ENCODE results near the gene CTSH.
"Not testable (repeated sequence)": the region's sequence is repeated elsewhere in the genome, so short reads cannot be mapped to it uniquely, and the experiment has no call there.

Gene CTSH

GRCh38 chr15:78938658-78939488 is 6.0 kb downstream of the CTSH start:
- peak; percentile 55 for DNase-seq

DNA sequence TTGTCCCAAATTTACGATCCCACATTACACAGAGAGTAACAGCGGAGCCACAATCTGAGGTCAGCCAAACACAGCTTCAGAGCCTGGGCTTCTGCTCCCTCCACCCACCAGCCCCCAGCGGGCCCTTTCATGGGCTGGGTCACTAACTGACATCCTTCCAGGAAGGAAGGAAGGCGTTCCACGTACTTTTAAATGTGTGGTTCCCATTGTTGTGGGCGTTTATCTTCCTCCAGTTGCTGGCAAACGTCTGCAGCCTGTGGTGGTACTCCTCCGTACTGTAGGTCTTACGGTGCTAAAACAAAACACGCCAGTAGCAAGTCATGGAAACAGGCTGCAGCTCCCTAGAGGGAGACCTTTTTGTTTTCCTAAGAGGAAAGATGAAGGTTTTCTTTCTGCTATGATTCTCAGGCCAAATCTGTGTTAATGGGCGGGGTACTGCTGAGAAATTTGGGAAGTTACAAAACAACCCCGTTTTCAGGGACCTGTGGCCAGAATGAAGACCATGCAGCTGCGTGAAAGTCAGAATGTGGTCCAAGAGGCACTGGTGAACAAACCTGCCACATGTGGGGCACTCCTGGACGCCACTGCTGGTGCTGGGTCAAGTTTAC is 7.6 kb downstream of the CTSH start:
- no peak for DNase-seq

DNA sequence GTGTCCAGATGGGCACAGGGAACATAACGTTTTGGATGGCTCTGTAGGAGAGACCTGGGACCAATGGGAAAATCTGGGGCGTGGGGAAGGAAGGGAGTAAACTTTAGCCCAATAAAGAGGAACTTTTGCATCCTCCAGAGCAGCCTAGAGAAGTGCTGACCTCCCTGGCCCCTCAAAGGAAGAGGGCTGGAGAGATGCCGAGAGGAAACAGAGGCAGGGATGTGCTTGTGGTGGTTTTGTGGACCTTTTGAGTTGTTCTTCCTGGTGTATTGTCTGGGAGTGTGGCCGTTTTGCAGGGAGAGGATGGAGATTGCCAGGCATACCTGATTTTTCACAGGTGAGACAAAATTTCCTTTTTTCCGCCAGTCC is 10.2 kb downstream of the CTSH start:
- DNase-seq, result no peak

DNA sequence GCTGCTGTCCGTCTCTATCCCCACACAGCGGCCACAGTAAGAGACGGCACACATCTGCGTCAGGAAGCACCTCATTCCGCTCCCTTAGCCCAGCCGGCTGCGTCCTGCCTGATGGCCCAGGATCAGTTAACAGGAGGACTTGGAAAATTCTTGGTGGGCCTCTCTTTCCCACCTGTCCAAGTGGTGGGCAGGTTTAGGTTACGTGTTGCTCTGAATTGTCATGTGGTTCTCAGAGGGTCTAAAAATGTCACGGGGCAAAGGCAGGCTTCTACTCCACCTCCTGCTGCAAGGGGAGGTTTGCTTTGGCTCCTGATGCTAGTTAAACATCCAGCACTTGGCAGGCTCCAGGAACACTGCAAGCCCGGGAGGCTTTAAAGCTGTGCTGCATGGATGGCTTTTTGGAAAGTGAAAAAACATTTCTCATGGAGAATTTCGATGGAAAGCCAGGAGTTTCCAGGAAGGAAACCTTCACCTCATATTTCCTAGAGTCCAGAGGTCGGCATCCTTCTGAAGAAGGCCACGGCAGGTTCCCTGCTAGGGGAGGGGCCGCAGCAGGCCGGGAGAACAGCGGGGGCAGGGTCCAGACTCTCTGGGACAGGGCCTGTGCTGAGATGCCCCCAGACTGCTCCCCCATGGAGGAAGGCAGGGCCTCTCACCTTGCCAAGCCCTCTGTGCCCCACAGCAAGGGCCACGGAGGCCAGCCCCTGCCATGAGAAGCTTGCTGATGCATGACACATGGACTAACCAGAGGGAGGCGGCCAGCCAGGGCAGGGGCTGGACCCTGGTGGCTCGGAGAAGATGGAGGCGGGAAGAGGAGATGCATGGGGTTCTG is 10.8 kb downstream of the CTSH start:
- no peak for DNase-seq

GRCh38 chr15:78933187-78933822 is 11.5 kb downstream of the CTSH start:
- DNase-seq, result no peak

DNA sequence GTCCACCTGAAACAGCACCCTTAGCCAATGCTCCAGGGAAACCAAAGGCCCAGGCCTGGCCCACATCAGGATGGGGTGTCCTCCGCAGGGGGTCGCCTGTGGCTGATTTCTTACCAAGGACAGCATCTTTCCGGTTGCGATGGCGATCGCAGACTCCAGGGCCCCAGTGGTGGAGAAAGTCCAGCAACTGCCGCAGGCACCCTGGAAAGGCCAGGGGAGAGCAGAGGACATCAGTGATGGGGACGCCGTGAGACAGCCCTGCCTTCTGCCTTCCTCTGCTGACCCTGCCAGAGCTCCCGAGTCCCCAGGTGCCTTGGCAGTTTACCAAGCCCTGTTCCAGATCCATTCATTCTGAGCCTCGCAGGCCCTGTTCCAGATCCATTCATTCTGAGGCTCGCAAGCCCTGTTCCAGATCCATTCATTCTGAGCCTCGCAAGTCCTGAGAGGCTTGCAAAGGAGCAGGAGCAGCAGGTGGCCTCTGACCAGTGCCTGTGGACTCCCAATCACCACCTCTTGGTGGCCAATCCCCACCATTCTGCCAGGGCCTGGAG is 12.5 kb downstream of the CTSH start:
- DNase-seq, result no peak

- DNase-seq, result no peak
Measured at GRCh38 chr15:78931439-78932257, 13.2 kb downstream of the CTSH start.

- no peak for DNase-seq
Measured at GRCh38 chr15:78930577-78931388, 14.1 kb downstream of the CTSH start.

- DNase-seq, result no peak
Measured at GRCh38 chr15:78929536-78930264, 15.1 kb downstream of the CTSH start.

DNA sequence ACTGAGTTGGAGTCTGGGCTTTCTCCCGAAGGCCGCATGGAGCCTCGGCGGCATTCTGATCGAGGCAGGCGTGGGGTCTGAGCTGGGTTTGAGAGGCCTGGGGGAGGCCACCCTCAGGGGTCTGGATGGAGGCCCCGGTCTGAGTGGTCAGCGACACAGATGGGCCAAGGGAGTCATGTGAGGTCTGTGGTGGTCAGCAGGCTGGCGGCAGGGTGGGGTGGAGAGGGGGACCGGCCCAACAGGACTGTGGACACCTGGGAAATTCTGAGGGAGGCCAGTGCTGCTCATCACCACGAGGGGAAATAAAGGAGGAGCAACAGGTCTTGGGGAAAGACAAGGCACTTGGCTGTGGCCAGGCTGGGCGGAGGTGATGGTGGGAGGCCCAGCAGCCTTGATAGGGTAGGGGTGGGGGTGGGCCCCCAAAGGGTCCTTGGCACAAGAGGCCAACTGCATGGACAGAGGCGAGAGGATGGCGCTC is 16.2 kb downstream of the CTSH start:
- DNase-seq, result no peak

GRCh38 chr15:78928176-78928575 is 16.7 kb downstream of the CTSH start:
- not testable (repeated sequence) for DNase-seq

GRCh38 chr15:78927077-78927790 is 17.6 kb downstream of the CTSH start:
- peak; percentile 64 for DNase-seq

DNA sequence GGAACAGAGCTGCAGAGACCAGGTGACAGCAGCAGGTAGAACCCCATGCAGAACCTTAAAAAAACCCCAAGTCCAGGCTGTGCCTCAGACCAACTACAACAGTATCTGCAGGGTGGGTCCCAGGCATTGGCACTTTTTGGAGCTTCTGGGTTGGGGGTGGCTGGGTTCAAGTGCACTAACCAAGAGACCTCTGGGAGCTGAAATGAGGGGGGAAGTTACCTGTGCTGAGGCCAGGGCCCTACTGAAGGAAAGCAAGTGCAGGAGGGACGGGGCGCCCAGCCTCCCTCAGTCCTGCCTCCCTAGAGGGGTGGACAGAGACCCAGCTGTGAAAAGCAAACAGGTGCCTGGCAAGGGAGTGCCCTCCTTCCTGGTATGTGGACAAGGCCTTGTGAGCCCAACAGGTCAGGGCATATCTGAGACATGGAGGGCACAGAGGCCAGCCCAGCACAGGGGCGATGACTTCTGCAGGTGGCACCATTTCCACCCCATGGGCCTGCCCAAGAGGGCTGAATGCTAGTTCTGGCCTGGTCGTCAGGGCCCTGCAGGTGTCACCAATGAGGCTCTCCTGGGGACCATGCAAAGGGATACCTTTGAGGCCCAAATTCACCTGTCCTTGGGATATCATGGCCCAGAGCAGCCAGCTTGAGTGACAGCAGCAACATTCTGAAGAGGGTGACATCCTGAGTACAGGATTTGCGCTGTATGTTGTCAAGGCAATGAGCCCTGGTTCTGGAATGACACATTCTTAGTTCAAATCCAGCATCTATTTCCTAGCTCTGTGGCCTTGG is 18.7 kb downstream of the CTSH start:
- no peak for DNase-seq

GRCh38 chr15:78925076-78925624 is 19.7 kb downstream of the CTSH start:
- no peak for DNase-seq

DNA sequence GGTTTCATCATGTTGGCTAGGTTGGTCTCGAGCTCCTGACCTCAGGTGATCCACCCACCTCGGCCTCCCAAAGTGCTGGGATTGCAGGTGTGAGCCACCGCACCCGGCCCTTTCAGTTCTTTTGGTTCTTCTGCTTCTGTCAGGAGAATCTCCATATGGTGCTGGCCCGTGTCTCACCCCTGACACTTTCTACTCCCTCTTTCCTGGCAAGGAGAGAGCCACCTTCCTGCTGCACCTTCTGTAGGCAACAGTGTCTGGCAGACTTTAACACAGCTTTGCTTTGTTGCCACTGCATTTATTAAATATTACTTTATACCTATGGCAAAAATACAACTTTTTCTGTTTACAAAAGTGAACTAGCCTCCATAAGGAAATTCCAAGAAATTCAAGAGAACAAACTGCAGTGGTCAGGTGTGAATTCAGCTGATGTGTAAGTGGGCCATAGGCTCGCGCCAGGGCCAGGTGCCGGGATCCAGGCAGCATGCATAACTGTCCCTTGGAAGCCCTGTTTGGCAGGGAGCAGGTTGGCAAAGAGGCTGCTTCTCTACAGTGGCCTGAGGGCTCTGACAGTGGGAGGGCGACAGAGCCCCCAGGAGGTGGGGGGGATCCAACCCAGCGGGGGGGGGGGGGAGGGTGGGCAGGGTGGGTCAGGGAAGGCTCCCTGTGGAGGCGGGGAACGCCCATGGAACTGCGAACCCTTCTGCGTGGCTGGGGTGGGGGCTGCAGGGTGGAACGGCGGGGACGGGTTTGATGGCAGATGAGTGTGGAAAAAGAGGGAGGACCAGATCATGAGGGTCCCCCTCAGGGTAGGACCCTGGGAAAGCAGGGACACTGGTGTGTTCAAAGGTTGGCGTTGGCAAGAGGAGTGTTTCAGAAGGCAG is 21.1 kb downstream of the CTSH start:
- no peak for DNase-seq

- no peak for DNase-seq
Measured at GRCh38 chr15:78923015-78923414, 21.8 kb downstream of the CTSH start.

DNA sequence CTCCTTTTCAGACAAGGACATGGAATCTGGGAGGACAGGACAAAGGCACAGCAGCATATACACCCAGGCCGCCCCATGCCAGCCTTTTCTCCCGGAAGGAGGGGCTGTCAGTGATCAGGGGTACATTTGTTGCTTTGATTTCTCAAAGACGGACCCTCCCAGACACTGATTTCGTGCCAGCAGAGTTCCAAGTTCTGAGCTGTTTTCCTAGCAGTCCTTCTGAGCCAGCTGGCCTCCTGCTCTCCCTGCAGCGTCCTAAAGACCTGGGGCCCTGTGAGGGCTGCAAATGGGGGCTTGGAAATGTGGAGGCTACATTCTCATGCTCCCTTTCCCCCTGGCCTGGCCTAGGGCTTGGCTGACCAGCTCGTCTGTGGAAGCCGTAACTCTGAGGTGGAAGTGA is 22.3 kb downstream of the CTSH start:
- no peak for DNase-seq

Measured in CD4-positive, alpha-beta T cell treated with Interleukin-15 for 1 hour (primary cell).